ENCODE measurements around the gene TMEM236. TPM values are rescaled to one million over a fixed set of nuclear protein-coding genes. Genes with fewer than 3 reads are reported as not detected.

The TMEM236 gene, protein sequence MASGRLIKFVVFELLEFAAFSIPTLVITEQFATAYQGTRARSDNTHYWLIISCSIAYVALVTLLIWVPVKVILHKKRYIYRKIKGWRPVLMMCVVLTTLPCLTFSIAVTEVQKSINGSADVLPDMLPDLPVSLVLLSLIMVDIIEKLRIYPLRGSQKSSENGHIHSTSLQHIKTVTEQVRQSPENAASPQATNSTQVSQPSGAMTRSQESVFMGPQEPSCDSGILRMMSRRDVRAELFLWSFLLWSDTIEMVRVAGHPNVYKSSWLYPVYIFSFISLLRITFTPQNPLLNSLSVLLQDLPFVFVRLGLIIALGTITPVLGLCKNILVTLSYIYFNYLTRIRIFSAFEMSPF
- polyA plus RNA-seq (2013) = 0.11 TPM

- H3K4me3 ChIP-seq (ENCODE audit: control insufficient read depth in 1 of 7, extremely low read depth in 1 of 7, insufficient read depth in 4 of 7, low read depth in 2 of 7, low read length in 6 of 7) = no peak within 1 kb of the TSS
- no peak within 1 kb of the TSS for H3K27ac ChIP-seq (ENCODE audit: insufficient read depth in 1 of 2, low read depth in 1 of 2, low read length in 2 of 2, poor library complexity in 1 of 2, severe bottlenecking in 2 of 2)
- H3K9me3 ChIP-seq (ENCODE audit: control extremely low read depth in 1 of 5, control insufficient read depth in 4 of 5, insufficient read depth in 2 of 5, low read depth in 1 of 5, low read length in 4 of 5) = no peaks in the 10 kb centered on the region
- H3K36me3 ChIP-seq (ENCODE audit: control insufficient read depth in 4 of 4, insufficient read depth in 4 of 4, low read length in 3 of 4) = no peaks in the 10 kb centered on the region
- no peak for DNase-seq
- ChIA-PET CTCF (interaction anchor here (1.2 kb wide), 1 partner anchor 15 kb away, joined by 3 read pairs; no protein-coding TSS in a partner anchor), POLR2A (no interaction called here)
- no peaks in the 10 kb centered on the region for H3K27me3 ChIP-seq (replicated peaks in 2 of 5; ENCODE audit: control insufficient read depth in 4 of 5, insufficient read depth in 5 of 5, low read length in 4 of 5)
- peaks cover 0 to 12% (median 7%) of the 10 kb centered on the region in 4 experiments for H3K4me1 ChIP-seq (ENCODE audit: control extremely low read depth in 1 of 4, control insufficient read depth in 4 of 4, insufficient read depth in 4 of 4, low read length in 3 of 4)
- WGBS (ENCODE audit: insufficient coverage) = 90% methylated on average over 8 of the region's 9 CpGs
Measured at GRCh38 chr10:17751781-17752445, at the start of gene TMEM236. Gene TMEM236 (plus strand): TSS chr10:17752201. CDS start chr10:17752296, 95 bp downstream.

- H3K27ac ChIP-seq (ENCODE audit: insufficient read depth in 1 of 2, low read depth in 1 of 2, low read length in 2 of 2, poor library complexity in 1 of 2, severe bottlenecking in 2 of 2) = no peak overlapping the region
- no peak overlapping the region for H3K4me3 ChIP-seq (ENCODE audit: control insufficient read depth in 1 of 7, extremely low read depth in 1 of 7, insufficient read depth in 4 of 7, low read depth in 2 of 7, low read length in 6 of 7)
- peaks cover 23 to 49% (median 34%) of the 10 kb centered on the region in 4 experiments for H3K36me3 ChIP-seq (ENCODE audit: control insufficient read depth in 4 of 4, insufficient read depth in 4 of 4, low read length in 3 of 4)
- no peaks in the 10 kb centered on the region for H3K4me1 ChIP-seq (ENCODE audit: control extremely low read depth in 1 of 4, control insufficient read depth in 4 of 4, insufficient read depth in 4 of 4, low read length in 3 of 4)
- 100% methylated on average over 3 of the region's 3 CpGs for WGBS (ENCODE audit: insufficient coverage)
- H3K9me3 ChIP-seq (ENCODE audit: control extremely low read depth in 1 of 5, control insufficient read depth in 4 of 5, insufficient read depth in 2 of 5, low read depth in 1 of 5, low read length in 4 of 5) = no peaks in the 10 kb centered on the region
- POLR2A ChIA-PET = no interaction called here
- CTCF ChIA-PET = interaction anchor here (0.9 to 1.4 kb wide), 3 partner anchors 10 to 28 kb away, joined by 3 to 4 read pairs (median 3); no protein-coding TSS in a partner anchor
- no peaks in the 10 kb centered on the region for H3K27me3 ChIP-seq (replicated peaks in 2 of 5; ENCODE audit: control insufficient read depth in 4 of 5, insufficient read depth in 5 of 5, low read length in 4 of 5)
- no peak for DNase-seq
Measured at GRCh38 chr10:17703706-17704105, 48.3 kb upstream of the TMEM236 start.

- Histone ChIP-seq H3K27me3 (replicated peaks in 2 of 5; ENCODE audit: control insufficient read depth in 4 of 5, insufficient read depth in 5 of 5, low read length in 4 of 5) (no peaks in the 10 kb centered on the region), H3K4me1 (ENCODE audit: control extremely low read depth in 1 of 4, control insufficient read depth in 4 of 4, insufficient read depth in 4 of 4, low read length in 3 of 4) (no peaks in the 10 kb centered on the region), H3K27ac (ENCODE audit: insufficient read depth in 1 of 2, low read depth in 1 of 2, low read length in 2 of 2, poor library complexity in 1 of 2, severe bottlenecking in 2 of 2) (no peak overlapping the region), H3K4me3 (ENCODE audit: control insufficient read depth in 1 of 7, extremely low read depth in 1 of 7, insufficient read depth in 4 of 7, low read depth in 2 of 7, low read length in 6 of 7) (no peak overlapping the region), H3K36me3 (ENCODE audit: control insufficient read depth in 4 of 4, insufficient read depth in 4 of 4, low read length in 3 of 4) (peaks cover 31 to 77% (median 52%) of the 10 kb centered on the region in 4 experiments), H3K9me3 (ENCODE audit: control extremely low read depth in 1 of 5, control insufficient read depth in 4 of 5, insufficient read depth in 2 of 5, low read depth in 1 of 5, low read length in 4 of 5) (no peaks in the 10 kb centered on the region)
- POLR2A ChIA-PET = no interaction called here
- DNase-seq = no peak
- WGBS (ENCODE audit: insufficient coverage) = no CpG with 5 or more reads among the region's 10 CpGs
- CTCF ChIA-PET = interaction anchor here (1.5 kb wide), 1 partner anchor 46 kb away, joined by 3 read pairs; no protein-coding TSS in a partner anchor
Measured at GRCh38 chr10:17708821-17709220, 43.2 kb upstream of the TMEM236 start.

DNA sequence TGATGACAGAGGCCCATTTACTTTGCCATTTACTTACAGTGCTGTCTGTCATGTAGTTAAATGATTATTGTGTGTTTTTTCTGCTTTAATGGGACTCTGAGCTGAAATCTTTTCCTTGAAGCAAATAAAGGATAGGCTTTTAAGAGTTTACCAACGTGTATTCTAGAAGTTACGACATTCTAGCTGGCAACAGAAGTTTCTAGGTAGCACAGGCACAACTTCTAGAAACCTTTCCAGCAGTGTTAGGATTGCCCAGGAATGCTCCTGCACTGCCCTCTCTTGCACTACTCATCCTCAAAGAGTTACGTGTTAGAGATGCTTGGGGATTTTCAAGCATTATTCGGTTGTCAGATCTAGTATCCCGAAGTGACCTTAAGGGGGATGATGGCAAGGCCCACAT is 42.5 kb upstream of the TMEM236 start:
- H3K27ac ChIP-seq (ENCODE audit: insufficient read depth in 1 of 2, low read depth in 1 of 2, low read length in 2 of 2, poor library complexity in 1 of 2, severe bottlenecking in 2 of 2) = peak overlapping the region in 1 of 2 experiments; percentile 36
- no peaks in the 10 kb centered on the region for H3K9me3 ChIP-seq (ENCODE audit: control extremely low read depth in 1 of 5, control insufficient read depth in 4 of 5, insufficient read depth in 2 of 5, low read depth in 1 of 5, low read length in 4 of 5)
- 97% methylated on average over 5 of the region's 5 CpGs for WGBS (ENCODE audit: insufficient coverage)
- H3K4me3 ChIP-seq (ENCODE audit: control insufficient read depth in 1 of 7, extremely low read depth in 1 of 7, insufficient read depth in 4 of 7, low read depth in 2 of 7, low read length in 6 of 7) = no peak overlapping the region
- no peak for DNase-seq
- no peaks in the 10 kb centered on the region for H3K27me3 ChIP-seq (replicated peaks in 2 of 5; ENCODE audit: control insufficient read depth in 4 of 5, insufficient read depth in 5 of 5, low read length in 4 of 5)
- no peaks in the 10 kb centered on the region for H3K4me1 ChIP-seq (ENCODE audit: control extremely low read depth in 1 of 4, control insufficient read depth in 4 of 4, insufficient read depth in 4 of 4, low read length in 3 of 4)
- CTCF ChIA-PET = interaction anchor here (1.0 to 2.9 kb wide), 3 partner anchors 28 to 62 kb away, joined by 3 to 11 read pairs (median 3); no protein-coding TSS in a partner anchor
- POLR2A ChIA-PET = no interaction called here
- peaks cover 29 to 78% (median 53%) of the 10 kb centered on the region in 4 experiments for H3K36me3 ChIP-seq (ENCODE audit: control insufficient read depth in 4 of 4, insufficient read depth in 4 of 4, low read length in 3 of 4)

DNA sequence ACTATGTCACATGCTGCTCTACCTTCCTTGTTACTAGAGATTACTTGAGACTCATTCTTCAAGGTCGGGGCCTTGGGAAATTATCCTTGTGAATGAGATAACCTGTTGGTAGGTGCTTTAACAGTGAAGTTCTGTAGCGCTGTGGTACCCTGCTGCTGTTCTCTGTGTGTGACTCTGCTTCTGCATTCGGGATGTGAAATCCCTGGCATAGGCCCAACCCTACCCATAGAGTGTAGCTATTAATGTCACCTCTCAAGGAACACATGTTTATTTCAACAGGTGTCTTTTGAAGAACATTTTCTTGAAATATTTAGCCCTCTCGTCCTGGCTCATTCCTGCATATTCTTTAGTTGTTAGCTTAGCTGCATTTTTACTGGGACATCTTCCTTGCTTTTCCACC is 41.8 kb upstream of the TMEM236 start:
- H3K27me3 ChIP-seq (replicated peaks in 2 of 5; ENCODE audit: control insufficient read depth in 4 of 5, insufficient read depth in 5 of 5, low read length in 4 of 5) = no peaks in the 10 kb centered on the region
- DNase-seq = no peak
- no peak overlapping the region for H3K27ac ChIP-seq (ENCODE audit: insufficient read depth in 1 of 2, low read depth in 1 of 2, low read length in 2 of 2, poor library complexity in 1 of 2, severe bottlenecking in 2 of 2)
- H3K9me3 ChIP-seq (ENCODE audit: control extremely low read depth in 1 of 5, control insufficient read depth in 4 of 5, insufficient read depth in 2 of 5, low read depth in 1 of 5, low read length in 4 of 5) = no peaks in the 10 kb centered on the region
- H3K4me1 ChIP-seq (ENCODE audit: control extremely low read depth in 1 of 4, control insufficient read depth in 4 of 4, insufficient read depth in 4 of 4, low read length in 3 of 4) = no peaks in the 10 kb centered on the region
- peaks cover 28 to 81% (median 56%) of the 10 kb centered on the region in 4 experiments for H3K36me3 ChIP-seq (ENCODE audit: control insufficient read depth in 4 of 4, insufficient read depth in 4 of 4, low read length in 3 of 4)
- CTCF ChIA-PET = interaction anchor here (1.0 to 2.9 kb wide), 3 partner anchors 27 to 163 kb away, joined by 3 to 11 read pairs (median 5); no protein-coding TSS in a partner anchor
- no peak overlapping the region for H3K4me3 ChIP-seq (ENCODE audit: control insufficient read depth in 1 of 7, extremely low read depth in 1 of 7, insufficient read depth in 4 of 7, low read depth in 2 of 7, low read length in 6 of 7)
- POLR2A ChIA-PET = no interaction called here
- WGBS (ENCODE audit: insufficient coverage) = 96% methylated on average over 4 of the region's 4 CpGs

- H3K36me3 ChIP-seq (ENCODE audit: control insufficient read depth in 4 of 4, insufficient read depth in 4 of 4, low read length in 3 of 4) = peaks cover 35 to 89% (median 55%) of the 10 kb centered on the region in 4 experiments
- POLR2A ChIA-PET = no interaction called here
- DNase-seq = no peak
- CTCF ChIA-PET = interaction anchor here (1.1 to 2.9 kb wide), 3 partner anchors 64 to 144 kb away, joined by 3 to 11 read pairs (median 4); partner anchors contain the start of gene STAM
- no peak overlapping the region for H3K27ac ChIP-seq (ENCODE audit: insufficient read depth in 1 of 2, low read depth in 1 of 2, low read length in 2 of 2, poor library complexity in 1 of 2, severe bottlenecking in 2 of 2)
- H3K4me1 ChIP-seq (ENCODE audit: control extremely low read depth in 1 of 4, control insufficient read depth in 4 of 4, insufficient read depth in 4 of 4, low read length in 3 of 4) = no peaks in the 10 kb centered on the region
- no CpG with 5 or more reads among the region's 5 CpGs for WGBS (ENCODE audit: insufficient coverage)
- H3K9me3 ChIP-seq (ENCODE audit: control extremely low read depth in 1 of 5, control insufficient read depth in 4 of 5, insufficient read depth in 2 of 5, low read depth in 1 of 5, low read length in 4 of 5) = no peaks in the 10 kb centered on the region
- H3K4me3 ChIP-seq (ENCODE audit: control insufficient read depth in 1 of 7, extremely low read depth in 1 of 7, insufficient read depth in 4 of 7, low read depth in 2 of 7, low read length in 6 of 7) = no peak overlapping the region
- H3K27me3 ChIP-seq (replicated peaks in 2 of 5; ENCODE audit: control insufficient read depth in 4 of 5, insufficient read depth in 5 of 5, low read length in 4 of 5) = no peaks in the 10 kb centered on the region
Measured at GRCh38 chr10:17712053-17712452, 39.9 kb upstream of the TMEM236 start.
